Left kidney (tissue), 2 donors: ENCODE results near the gene PML. TPM values are rescaled to one million over a fixed set of nuclear protein-coding genes. Genes with fewer than 3 reads are reported as not detected.
"Not testable (repeated sequence)": the region's sequence is repeated elsewhere in the genome, so short reads cannot be mapped to it uniquely, and the experiment has no call there.

ENCODE experiments used
- DNase-seq: peaks from one replicate; pipeline ENCODE4 v3.0.0-alpha.2; 2013
- polyA plus RNA-seq: library from polyadenylated mRNA; unstranded; fragments of 120-200 nt; gene quantifications from one replicate; pipeline ENCODE4 v1.2.1, GENCODE V29; 2013; ENCODE audit not compliant: insufficient read length

Gene PML
- polyA plus RNA-seq, 1 donor, result 31.8 TPM

- DNase-seq, result no peak
These were observed 37.8 kb upstream of the PML start for GRCh38 chr15:73956743-73957135.

GRCh38 chr15:73957276-73957675, 37.2 kb upstream of the PML start:
- no peak for DNase-seq

- DNase-seq, result no peak
These were observed 36.7 kb upstream of the PML start for GRCh38 chr15:73957785-73958184.

GRCh38 chr15:73959012-73959581, 35.4 kb upstream of the PML start:
- no peak for DNase-seq

- no peak for DNase-seq
These were observed 34.7 kb upstream of the PML start for GRCh38 chr15:73959801-73960200.

GRCh38 chr15:73960472-73961070, 33.9 kb upstream of the PML start:
- not testable (repeated sequence) for DNase-seq

- no peak for DNase-seq
These were observed 32.1 kb upstream of the PML start for GRCh38 chr15:73962433-73962832.

GRCh38 chr15:73964736-73965093, 29.8 kb upstream of the PML start:
- DNase-seq, result peak; percentile 75

GRCh38 chr15:73965094-73965757, 29.3 kb upstream of the PML start:
- DNase-seq, result no peak

GRCh38 chr15:73965758-73966113, 28.8 kb upstream of the PML start:
- no peak for DNase-seq

GRCh38 chr15:73968461-73968860, 26.1 kb upstream of the PML start:
- no peak for DNase-seq

GRCh38 chr15:73969151-73969759, 25.3 kb upstream of the PML start:
- no peak for DNase-seq

GRCh38 chr15:73972984-73973682, 21.4 kb upstream of the PML start:
- peak; percentile 92 for DNase-seq

- not testable (repeated sequence) for DNase-seq
These were observed 20.8 kb upstream of the PML start for GRCh38 chr15:73973683-73974200.

GRCh38 chr15:73975440-73976125, 18.9 kb upstream of the PML start:
- not testable (repeated sequence) for DNase-seq

- DNase-seq, result no peak
These were observed 15.6 kb upstream of the PML start for GRCh38 chr15:73978896-73979295.

- DNase-seq, result no peak
These were observed 14.9 kb upstream of the PML start for GRCh38 chr15:73979636-73980035.

GRCh38 chr15:73981761-73982221, 12.7 kb upstream of the PML start:
- no peak for DNase-seq

GRCh38 chr15:73982222-73982962, 12.1 kb upstream of the PML start:
- DNase-seq, result no peak

GRCh38 chr15:73983211-73983727, 11.2 kb upstream of the PML start:
- DNase-seq, result no peak

GRCh38 chr15:73983773-73984172, 10.7 kb upstream of the PML start:
- DNase-seq, result no peak
